ENCODE measurements around the gene OTOF. TPM values are rescaled to one million over a fixed set of nuclear protein-coding genes. Genes with fewer than 3 reads are reported as not detected.

OTOF gene
- not detected for polyA plus RNA-seq

DNA sequence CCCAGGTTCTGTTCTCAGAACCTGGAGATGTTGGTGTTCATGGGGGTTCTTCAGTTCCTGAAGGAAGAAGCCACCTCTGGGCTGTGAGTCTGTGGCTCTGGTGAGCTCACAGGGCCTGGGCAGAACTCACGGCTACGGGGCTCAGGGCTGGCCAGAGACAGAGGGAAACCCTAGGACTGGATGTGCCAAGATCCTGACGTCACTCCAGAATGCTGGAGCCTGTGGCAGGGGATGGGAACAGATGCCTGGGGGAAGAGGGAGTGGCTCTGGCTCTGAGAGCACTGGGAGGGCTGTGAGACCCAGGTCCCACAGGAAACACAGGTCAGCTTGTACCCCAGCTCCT, at the start of gene OTOF:
OTOF (minus strand) TSS at position 214 of the 343 bp plus-strand sequence.
- Mint-ChIP-seq H3K4me1 (peaks cover 0 to 3% (median 0%) of the 10 kb centered on the region in 3 donors), H3K4me3 (peak within 1 kb of the TSS in 1 of 4 donors; percentile 54), H3K27ac (no peak within 1 kb of the TSS), H3K9me3 (no peaks in the 10 kb centered on the region), H3K36me3 (no peaks in the 10 kb centered on the region), H3K27me3 (peaks cover 3% of the 10 kb centered on the region)

DNA sequence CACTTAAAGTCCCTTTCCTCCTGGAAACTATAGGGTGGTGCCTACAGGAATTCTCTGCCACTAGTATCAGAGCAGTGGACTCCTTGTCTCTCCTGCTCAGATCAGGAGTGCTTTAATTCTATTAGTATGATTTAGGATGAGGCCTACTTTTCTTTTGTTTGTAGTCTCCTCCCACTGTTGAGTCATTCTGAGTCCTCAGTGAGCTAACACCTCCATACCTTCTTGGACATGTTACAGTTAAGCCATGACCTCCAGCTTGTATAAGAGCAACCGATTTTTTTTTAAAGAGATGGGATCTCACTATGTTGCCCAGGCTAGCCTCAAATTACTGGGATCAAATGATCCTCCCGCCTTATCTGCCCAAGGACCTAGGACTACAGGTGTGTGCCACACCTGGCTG, 48.7 kb upstream of the OTOF start:
- no peak overlapping the region for H3K4me3 Mint-ChIP-seq
- no peaks in the 10 kb centered on the region for H3K4me1 Mint-ChIP-seq
- peaks cover 2% of the 10 kb centered on the region for H3K27me3 Mint-ChIP-seq
- no peaks in the 10 kb centered on the region for H3K36me3 Mint-ChIP-seq
- H3K27ac Mint-ChIP-seq: no peak overlapping the region
- peaks cover 0 to 1% (median 0%) of the 10 kb centered on the region in 3 donors for H3K9me3 Mint-ChIP-seq

GRCh38 chr2:26526105-26526504, 48.2 kb upstream of the OTOF start:
- H3K36me3 Mint-ChIP-seq: no peaks in the 10 kb centered on the region
- no peaks in the 10 kb centered on the region for H3K4me1 Mint-ChIP-seq
- peaks cover 2% of the 10 kb centered on the region for H3K27me3 Mint-ChIP-seq
- no peaks in the 10 kb centered on the region for H3K9me3 Mint-ChIP-seq
- H3K4me3 Mint-ChIP-seq: no peak overlapping the region
- no peak overlapping the region for H3K27ac Mint-ChIP-seq

DNA sequence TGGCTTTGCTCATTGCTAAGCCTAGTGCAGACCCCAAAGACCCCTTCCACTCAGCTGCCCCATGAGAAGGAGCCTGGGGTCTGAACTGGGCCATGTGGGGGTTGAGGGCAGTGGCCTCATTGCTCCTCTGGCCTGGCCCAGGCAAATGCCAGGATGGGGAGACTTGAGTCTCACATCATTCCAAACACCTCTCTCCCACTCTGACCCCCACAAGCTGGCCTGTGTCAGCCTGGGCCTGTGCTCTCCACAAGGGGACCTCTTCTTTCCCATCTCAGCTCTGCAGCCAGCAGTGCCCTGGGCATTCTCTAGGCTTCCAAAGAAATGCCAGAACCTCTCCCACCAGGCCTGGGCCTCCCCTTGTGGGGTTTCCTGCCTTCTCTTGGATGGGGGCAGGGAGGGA, 45.8 kb upstream of the OTOF start:
- Mint-ChIP-seq H3K4me3 (no peak overlapping the region), H3K27me3 (peaks cover 8% of the 10 kb centered on the region), H3K36me3 (no peaks in the 10 kb centered on the region), H3K27ac (peak overlapping the region in 1 of 3 donors; percentile 37), H3K9me3 (no peaks in the 10 kb centered on the region), H3K4me1 (no peaks in the 10 kb centered on the region)

- H3K27me3 Mint-ChIP-seq: peaks cover 8% of the 10 kb centered on the region
- no peaks in the 10 kb centered on the region for H3K36me3 Mint-ChIP-seq
- peak overlapping the region in 1 of 4 donors; percentile 29 for H3K4me3 Mint-ChIP-seq
- no peak overlapping the region for H3K27ac Mint-ChIP-seq
- H3K9me3 Mint-ChIP-seq: no peaks in the 10 kb centered on the region
- H3K4me1 Mint-ChIP-seq: no peaks in the 10 kb centered on the region
These were observed 44.8 kb upstream of the OTOF start for GRCh38 chr2:26522751-26523171.

- Mint-ChIP-seq H3K4me1 (no peaks in the 10 kb centered on the region), H3K36me3 (no peaks in the 10 kb centered on the region), H3K4me3 (no peak overlapping the region), H3K9me3 (no peaks in the 10 kb centered on the region), H3K27ac (no peak overlapping the region), H3K27me3 (peaks cover 8% of the 10 kb centered on the region)
These were observed 44.4 kb upstream of the OTOF start for GRCh38 chr2:26522325-26522724.

DNA sequence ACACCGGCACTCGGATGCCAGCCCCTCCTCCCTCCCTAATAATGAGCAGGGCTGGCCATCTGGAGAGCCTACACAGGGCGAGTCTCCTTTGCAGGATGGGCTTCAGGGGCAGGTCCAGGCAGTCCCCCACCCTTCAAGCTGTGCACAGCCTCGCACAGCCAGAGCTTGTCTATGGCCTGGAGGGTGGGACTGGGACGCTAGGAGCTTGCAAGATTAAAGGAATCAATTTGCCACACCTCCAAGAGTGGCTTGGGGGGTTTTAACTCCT, 43.9 kb upstream of the OTOF start:
- H3K4me3 Mint-ChIP-seq: no peak overlapping the region
- no peaks in the 10 kb centered on the region for H3K9me3 Mint-ChIP-seq
- H3K4me1 Mint-ChIP-seq: no peaks in the 10 kb centered on the region
- H3K27me3 Mint-ChIP-seq: peaks cover 8% of the 10 kb centered on the region
- H3K36me3 Mint-ChIP-seq: no peaks in the 10 kb centered on the region
- no peak overlapping the region for H3K27ac Mint-ChIP-seq

DNA sequence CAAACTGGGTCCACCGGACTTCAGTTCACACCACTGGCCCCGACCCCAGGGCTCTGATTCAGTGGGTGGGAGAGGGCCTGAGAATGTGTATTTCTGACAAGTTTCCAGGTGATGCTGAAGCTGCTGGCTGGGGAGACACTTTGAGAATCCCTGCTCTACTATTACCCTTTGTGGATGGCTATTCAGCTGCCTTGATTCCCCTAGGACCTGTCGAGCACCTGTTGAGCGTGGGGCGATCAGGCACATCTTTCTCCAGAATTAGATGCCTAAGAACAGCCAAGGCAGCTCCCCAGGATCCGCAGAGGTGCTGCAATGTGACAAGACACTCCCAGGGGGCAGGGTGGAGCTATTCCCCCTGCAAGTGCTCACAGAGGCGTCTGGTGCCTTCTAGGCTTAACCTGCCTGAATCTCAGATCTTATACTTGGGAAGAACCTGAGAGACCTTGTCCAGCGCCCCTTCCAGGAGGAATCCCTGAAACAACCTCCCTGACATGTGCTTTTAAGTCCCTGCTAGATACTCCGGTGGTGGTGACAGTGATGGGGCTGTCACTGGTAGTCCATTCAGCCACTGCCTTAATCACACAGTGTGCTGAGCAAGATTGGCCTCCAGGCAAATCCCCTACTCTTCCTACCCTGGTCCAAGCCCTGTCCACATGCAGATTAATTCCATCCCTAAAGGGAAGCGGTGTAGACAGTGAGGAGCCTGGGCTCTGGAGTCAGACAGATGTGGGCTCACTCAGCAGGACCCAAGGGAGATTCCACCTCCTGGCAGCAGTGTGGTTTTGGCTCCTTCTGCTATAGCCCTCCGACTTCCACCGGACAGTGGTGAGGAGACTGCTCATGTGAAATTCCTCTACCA, 43.4 kb upstream of the OTOF start:
- H3K27me3 Mint-ChIP-seq: peaks cover 8% of the 10 kb centered on the region
- H3K4me3 Mint-ChIP-seq: no peak overlapping the region
- H3K9me3 Mint-ChIP-seq: no peaks in the 10 kb centered on the region
- H3K4me1 Mint-ChIP-seq: no peaks in the 10 kb centered on the region
- H3K27ac Mint-ChIP-seq: no peak overlapping the region
- no peaks in the 10 kb centered on the region for H3K36me3 Mint-ChIP-seq

GRCh38 chr2:26520148-26520449, 42.2 kb upstream of the OTOF start:
- H3K4me3 Mint-ChIP-seq: no peak overlapping the region
- H3K27me3 Mint-ChIP-seq: peaks cover 8% of the 10 kb centered on the region
- no peak overlapping the region for H3K27ac Mint-ChIP-seq
- no peaks in the 10 kb centered on the region for H3K36me3 Mint-ChIP-seq
- no peaks in the 10 kb centered on the region for H3K9me3 Mint-ChIP-seq
- H3K4me1 Mint-ChIP-seq: no peaks in the 10 kb centered on the region

GRCh38 chr2:26519396-26520147, 41.6 kb upstream of the OTOF start:
- no peaks in the 10 kb centered on the region for H3K9me3 Mint-ChIP-seq
- no peaks in the 10 kb centered on the region for H3K4me1 Mint-ChIP-seq
- no peaks in the 10 kb centered on the region for H3K36me3 Mint-ChIP-seq
- H3K4me3 Mint-ChIP-seq: no peak overlapping the region
- H3K27me3 Mint-ChIP-seq: peaks cover 8% of the 10 kb centered on the region
- H3K27ac Mint-ChIP-seq: no peak overlapping the region

GRCh38 chr2:26516781-26517180, 38.9 kb upstream of the OTOF start:
- no peaks in the 10 kb centered on the region for H3K36me3 Mint-ChIP-seq

DNA sequence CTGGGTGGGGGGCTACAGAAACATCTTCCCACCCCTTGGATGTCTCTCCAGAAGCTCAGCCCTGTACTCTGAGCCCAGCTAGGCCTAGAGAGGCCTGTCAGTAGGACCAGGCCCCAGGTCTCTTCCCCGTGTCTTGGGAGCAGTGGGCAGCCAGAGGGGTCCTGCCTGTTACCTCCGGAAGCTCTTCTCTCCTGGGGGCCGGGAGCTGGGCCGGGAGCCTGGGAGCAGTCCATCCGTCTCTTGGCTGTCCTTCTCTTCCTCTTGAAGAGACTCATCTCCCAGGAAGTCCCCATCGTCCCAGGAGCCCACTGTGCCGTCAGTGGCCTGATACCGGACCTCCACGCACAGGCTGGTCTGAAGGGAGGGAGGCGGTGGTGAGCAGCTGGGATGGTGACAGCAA, 38.3 kb upstream of the OTOF start:
- H3K36me3 Mint-ChIP-seq: no peaks in the 10 kb centered on the region
- peaks cover 6% of the 10 kb centered on the region for H3K27me3 Mint-ChIP-seq
- no peak overlapping the region for H3K27ac Mint-ChIP-seq
- H3K9me3 Mint-ChIP-seq: no peaks in the 10 kb centered on the region
- peaks cover 0 to 2% (median 1%) of the 10 kb centered on the region in 3 donors for H3K4me1 Mint-ChIP-seq
- H3K4me3 Mint-ChIP-seq: no peak overlapping the region

More at GRCh38 chr2:26516781-26517180, 38.9 kb upstream of the OTOF start:
- Mint-ChIP-seq H3K4me3 (no peak overlapping the region), H3K9me3 (no peaks in the 10 kb centered on the region), H3K27me3 (peaks cover 6% of the 10 kb centered on the region), H3K4me1 (peaks cover 0 to 2% (median 1%) of the 10 kb centered on the region in 3 donors), H3K27ac (no peak overlapping the region)

DNA sequence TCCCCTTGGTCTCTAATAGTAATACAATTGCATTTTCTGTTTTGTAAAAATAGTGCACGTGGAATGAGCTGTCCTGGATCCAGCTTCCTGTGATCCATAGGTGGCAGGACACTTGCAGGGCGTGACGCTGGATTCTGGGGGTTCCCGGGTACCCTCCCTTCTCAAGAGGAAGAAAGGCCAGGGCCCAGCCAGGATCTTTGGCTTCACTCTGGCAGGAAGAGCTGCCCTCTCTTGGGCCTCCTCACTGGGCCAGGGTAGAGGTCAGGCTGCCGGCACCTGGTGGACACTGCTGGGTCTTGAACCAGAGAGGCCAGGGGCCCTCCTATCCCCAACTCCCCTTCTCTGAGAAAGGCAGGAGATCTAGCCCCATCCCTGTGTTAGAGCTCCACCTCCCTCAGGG, 37.8 kb upstream of the OTOF start:
- peaks cover 0 to 2% (median 1%) of the 10 kb centered on the region in 3 donors for H3K4me1 Mint-ChIP-seq
- no peaks in the 10 kb centered on the region for H3K9me3 Mint-ChIP-seq
- no peaks in the 10 kb centered on the region for H3K36me3 Mint-ChIP-seq
- H3K27me3 Mint-ChIP-seq: peaks cover 4% of the 10 kb centered on the region
- no peak overlapping the region for H3K4me3 Mint-ChIP-seq
- H3K27ac Mint-ChIP-seq: no peak overlapping the region

GRCh38 chr2:26514045-26514444, 36.1 kb upstream of the OTOF start:
- H3K4me3 Mint-ChIP-seq: no peak overlapping the region
- peaks cover 0 to 2% (median 1%) of the 10 kb centered on the region in 3 donors for H3K4me1 Mint-ChIP-seq
- H3K27ac Mint-ChIP-seq: no peak overlapping the region
- H3K36me3 Mint-ChIP-seq: no peaks in the 10 kb centered on the region
- no peaks in the 10 kb centered on the region for H3K9me3 Mint-ChIP-seq
- peaks cover 2% of the 10 kb centered on the region for H3K27me3 Mint-ChIP-seq

DNA sequence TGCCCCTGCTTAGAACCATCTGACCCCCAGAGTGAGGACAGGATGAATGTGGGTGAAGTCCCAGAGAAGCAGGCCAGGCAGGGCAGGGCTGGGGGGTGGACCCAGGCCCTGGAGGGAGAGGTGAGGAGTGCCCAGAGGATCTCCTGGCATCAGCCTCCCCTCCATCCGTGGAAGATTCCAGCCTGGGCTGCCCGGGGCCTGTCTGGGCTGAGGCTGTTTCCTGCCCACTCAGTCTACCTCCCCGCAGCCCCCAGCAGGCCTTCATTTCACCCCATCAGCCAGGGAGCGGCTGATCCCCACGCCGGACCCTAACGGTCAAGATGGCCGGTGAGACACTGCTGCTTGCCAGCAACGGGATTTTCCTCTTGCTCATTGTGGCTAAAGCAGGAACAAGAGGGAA, 35.3 kb upstream of the OTOF start:
- no peak overlapping the region for H3K4me3 Mint-ChIP-seq
- H3K27ac Mint-ChIP-seq: no peak overlapping the region

DNA sequence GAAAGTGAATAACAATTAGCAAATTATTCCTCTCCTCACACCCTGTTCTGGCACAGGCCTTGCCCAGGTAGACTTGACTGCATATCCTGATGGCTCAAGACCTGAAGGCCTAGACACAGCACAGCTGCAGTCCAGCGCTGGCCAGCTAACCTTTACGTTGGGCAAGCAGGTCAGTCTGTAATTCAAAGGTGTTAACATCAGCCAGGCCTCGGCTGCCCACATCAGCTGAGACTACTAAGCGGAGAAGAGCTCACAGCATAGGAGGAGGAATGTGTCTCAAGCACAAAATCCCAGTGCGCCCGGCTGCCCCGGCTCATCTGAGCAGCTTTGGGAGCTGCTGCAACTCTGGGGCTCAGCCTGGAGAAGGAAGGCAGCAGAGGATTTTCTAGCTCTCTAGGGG, 33.5 kb upstream of the OTOF start:
- no peaks in the 10 kb centered on the region for H3K36me3 Mint-ChIP-seq
- no peaks in the 10 kb centered on the region for H3K9me3 Mint-ChIP-seq
- no peak overlapping the region for H3K4me3 Mint-ChIP-seq
- peaks cover 8% of the 10 kb centered on the region for H3K27me3 Mint-ChIP-seq
- no peak overlapping the region for H3K27ac Mint-ChIP-seq
- peaks cover 0 to 2% (median 1%) of the 10 kb centered on the region in 3 donors for H3K4me1 Mint-ChIP-seq

More for the DNA sequence above, 35.3 kb upstream of the OTOF start:
- Mint-ChIP-seq H3K27me3 (peaks cover 8% of the 10 kb centered on the region), H3K9me3 (no peaks in the 10 kb centered on the region), H3K4me1 (peaks cover 0 to 2% (median 1%) of the 10 kb centered on the region in 3 donors), H3K36me3 (no peaks in the 10 kb centered on the region)

Measured in IgD-negative memory B cell (primary cell).